ENCODE measurements around the gene LIN54.
"Not testable (repeated sequence)": the region's sequence is repeated elsewhere in the genome, so short reads cannot be mapped to it uniquely, and the experiment has no call there.

Gene LIN54

DNA sequence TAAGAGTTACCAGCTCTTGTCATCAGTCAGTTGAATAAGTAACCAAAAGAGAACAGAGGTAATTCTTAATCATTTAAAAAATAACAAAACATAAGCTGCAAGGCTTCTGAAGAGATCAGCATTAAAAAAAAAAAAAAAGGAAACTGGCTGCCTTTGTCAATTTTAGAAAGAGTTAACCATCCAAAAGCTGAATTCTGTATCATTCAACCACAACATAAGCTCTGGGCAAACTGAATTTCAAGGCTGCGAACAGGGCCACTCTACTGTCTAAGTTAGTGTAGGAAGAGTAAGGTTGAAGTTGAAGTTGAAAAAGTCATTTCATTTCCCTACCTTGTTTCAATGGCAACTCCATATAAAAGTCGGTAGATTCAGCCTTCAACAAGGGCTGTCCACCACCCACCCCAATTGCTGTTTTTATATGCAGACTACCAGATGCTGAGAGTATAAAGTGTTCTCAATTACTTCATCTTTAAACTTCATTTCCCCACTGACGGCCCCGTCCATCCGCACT is 1.1 kb upstream of the LIN54 start:
- peak overlapping the region; percentile 96 for H3K27ac ChIP-seq
- TF ChIP-seq ZFX (IDR thresholded peaks at IDR 0.05; ENCODE audit: borderline replicate concordance) (no peak), CTCF (IDR thresholded peaks at IDR 0.05) (no peak)

DNA sequence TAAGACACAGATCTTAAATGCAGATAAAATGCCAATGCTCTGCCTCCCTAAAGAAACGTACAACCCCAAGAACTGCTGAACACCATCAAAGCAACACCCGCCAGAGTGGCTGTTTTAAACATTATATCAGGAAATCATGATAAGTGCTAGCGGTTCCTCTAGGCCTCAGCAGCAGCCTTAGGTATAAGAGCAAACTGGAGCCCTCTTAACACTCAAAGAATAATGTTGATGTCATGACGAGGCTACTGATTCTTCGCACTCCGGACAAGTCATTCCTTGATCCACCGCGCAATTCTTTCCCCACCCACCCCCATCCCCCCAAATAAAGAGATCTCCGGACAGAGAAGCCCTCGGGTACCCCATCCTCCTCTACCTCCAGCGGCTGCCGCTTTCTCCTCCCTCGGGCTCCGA is 507 bp downstream of the LIN54 start:
- H3K27ac ChIP-seq, result peak overlapping the region; percentile 96
- TF ChIP-seq CTCF (IDR thresholded peaks at IDR 0.05), result no peak
- TF ChIP-seq ZFX (IDR thresholded peaks at IDR 0.05; ENCODE audit: borderline replicate concordance), result no peak

GRCh38 chr4:83009529-83009928 is 1.1 kb downstream of the LIN54 start:
- H3K27ac ChIP-seq, result peak overlapping the region; percentile 96
- TF ChIP-seq CTCF (IDR thresholded peaks at IDR 0.05), result no peak
- no peak for TF ChIP-seq ZFX (IDR thresholded peaks at IDR 0.05; ENCODE audit: borderline replicate concordance)

GRCh38 chr4:83003044-83003791 is 7.4 kb downstream of the LIN54 start:
- not testable (repeated sequence) for H3K27ac ChIP-seq

DNA sequence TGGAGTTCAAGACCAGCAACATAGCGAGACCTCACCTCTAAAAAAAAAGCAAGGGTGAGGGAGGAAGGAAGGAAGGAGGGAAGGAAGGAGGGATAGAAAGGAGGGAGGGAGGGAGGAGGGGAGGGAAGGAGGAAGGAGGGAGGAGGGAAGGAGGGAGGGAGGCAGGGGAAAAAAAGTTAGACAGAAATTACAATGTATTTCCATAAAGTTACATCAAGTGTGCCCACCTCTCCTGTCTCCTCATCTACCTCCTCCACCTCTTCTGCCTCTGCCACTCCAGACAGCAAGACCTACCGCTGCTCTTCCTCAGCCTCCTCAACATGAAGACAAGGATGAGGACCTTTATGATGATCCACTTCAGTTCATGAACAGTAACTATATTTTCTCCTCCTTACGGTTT is 8.3 kb downstream of the LIN54 start:
- TF ChIP-seq ZFX (IDR thresholded peaks at IDR 0.05; ENCODE audit: borderline replicate concordance), result no peak
- TF ChIP-seq CTCF (IDR thresholded peaks at IDR 0.05), result no peak
- no peak overlapping the region for H3K27ac ChIP-seq

DNA sequence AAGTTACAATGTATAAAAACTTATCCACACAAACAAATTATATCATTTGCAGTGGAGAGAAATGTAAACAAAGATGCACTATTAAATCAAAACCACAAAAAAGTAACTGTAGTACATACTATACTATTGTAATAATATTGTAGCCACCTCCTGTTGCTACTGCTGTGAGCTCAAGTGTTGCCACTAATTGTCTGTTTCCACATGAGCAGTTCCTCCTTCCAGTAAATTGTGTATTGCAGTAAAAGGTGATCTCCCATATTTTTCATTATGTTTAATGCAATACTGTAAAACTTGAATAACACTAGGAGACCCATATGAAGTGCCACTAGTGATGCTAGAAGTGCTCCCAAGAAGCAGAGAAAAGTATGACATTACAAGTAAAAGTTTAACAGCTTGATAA is 11.7 kb downstream of the LIN54 start:
- TF ChIP-seq CTCF (IDR thresholded peaks at IDR 0.05), result no peak
- TF ChIP-seq ZFX (IDR thresholded peaks at IDR 0.05; ENCODE audit: borderline replicate concordance), result no peak
- H3K27ac ChIP-seq, result no peak overlapping the region

DNA sequence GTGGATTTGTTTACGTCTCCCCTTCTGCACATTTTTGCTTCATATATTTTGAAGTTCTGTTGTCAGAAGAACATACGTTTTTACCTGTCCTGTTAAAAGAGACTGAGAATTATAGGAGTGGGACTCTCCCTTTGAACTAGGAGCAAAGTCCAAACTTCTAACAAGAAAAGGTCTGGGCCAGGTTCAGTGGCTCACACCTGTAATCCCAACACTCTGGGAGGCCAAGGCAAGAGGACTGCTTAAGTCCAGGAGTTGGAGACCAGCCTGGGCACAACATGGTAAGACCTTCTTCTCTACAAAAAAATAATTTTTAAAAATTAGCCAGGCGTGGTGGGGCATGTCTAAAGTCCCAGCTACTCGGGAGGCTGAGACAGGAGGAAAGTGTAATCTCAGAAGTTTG is 15.8 kb downstream of the LIN54 start:
- TF ChIP-seq ZFX (IDR thresholded peaks at IDR 0.05; ENCODE audit: borderline replicate concordance), result no peak
- TF ChIP-seq CTCF (IDR thresholded peaks at IDR 0.05), result no peak
- H3K27ac ChIP-seq, result no peak overlapping the region

Measured in 22Rv1 (cell line).